AG09319 (cell line): Measurements from ENCODE around the gene ABHD10.

Experiments used
- DNase-seq: peaks from one replicate; pipeline ENCODE4 v3.0.0-alpha.2; 2010; ENCODE audit warnings: low read depth; ENCODE audit errors: extremely low read depth
- CTCF ChIP-seq: IDR thresholded peaks from 2 replicates; pipeline ENCODE4 v1.5.1; 2011; ENCODE audit warnings: low read depth, mild to moderate bottlenecking, inconsistent platforms, low read length, moderate library complexity

ABHD10 gene

GRCh38 chr3:112005091-112005672 is 26.4 kb downstream of the ABHD10 start:
- no peak for DNase-seq

GRCh38 chr3:112007633-112008032 is 28.8 kb downstream of the ABHD10 start:
- no peak for TF ChIP-seq CTCF
- peak; percentile 40 for DNase-seq

More at GRCh38 chr3:112005091-112005672, 26.4 kb downstream of the ABHD10 start:
- TF ChIP-seq CTCF = no peak

- no peak for TF ChIP-seq CTCF
- DNase-seq = no peak
These were observed 30.8 kb downstream of the ABHD10 start for GRCh38 chr3:112009670-112010069.

- no peak for TF ChIP-seq CTCF
- DNase-seq = no peak
These were observed 31.8 kb downstream of the ABHD10 start for GRCh38 chr3:112010636-112011035.

GRCh38 chr3:112011376-112011940 is 32.6 kb downstream of the ABHD10 start:
- DNase-seq = no peak
- no peak for TF ChIP-seq CTCF

GRCh38 chr3:112012205-112012992 is 33.6 kb downstream of the ABHD10 start:
- no peak for TF ChIP-seq CTCF
- no peak for DNase-seq

- DNase-seq = peak; percentile 41
- TF ChIP-seq CTCF = peak; percentile 76
These were observed 34.4 kb downstream of the ABHD10 start for GRCh38 chr3:112013058-112013783.
